A549 (cell line): ENCODE data around the gene RNF39.

Experiments used
- CEBPB ChIP-seq, 2 experiments: fragments of >200 bp in 1 of 2; sonication (Bioruptor Twin) in 1 of 2; formaldehyde crosslinking in 1 of 2; IDR thresholded peaks; 2 replicates each; pipeline ENCODE4 v1.6.1; 2012 to 2016
- HDAC2 ChIP-seq: fragments of 200-600 bp; sonication (generic); IDR thresholded peaks from 2 replicates; pipeline ENCODE4 v1.6.1; 2016
- JUN ChIP-seq, 2 experiments: fragments of >200 bp; sonication (Bioruptor Twin); formaldehyde crosslinking; IDR thresholded peaks; 2 replicates in 1 of 2; 3 replicates in 1 of 2; pipeline ENCODE4 v1.6.1; 2016 to 2017
- JUNB ChIP-seq: fragments of >200 bp; sonication (Bioruptor Twin); formaldehyde crosslinking; IDR thresholded peaks from 2 replicates; pipeline ENCODE4 v1.6.1; 2016
- POLR2A ChIP-seq: IDR thresholded peaks from 2 replicates; pipeline ENCODE4 v1.6.1; 2012; ENCODE audit warnings: mild to moderate bottlenecking, low read length
- RFX5 ChIP-seq: fragments of 450-650 bp; IDR thresholded peaks from 2 replicates; pipeline ENCODE4 v1.7.1; 2014; ENCODE audit warnings: antibody characterized with exemption, mild to moderate bottlenecking, moderate library complexity
- TF ChIP-seq, protein P1 (sequence below): fragments of 200-600 bp; sonication (generic); IDR thresholded peaks from 2 replicates; pipeline ENCODE4 v1.6.1; 2016; ENCODE audit warnings: antibody characterized with exemption, mild to moderate bottlenecking, moderate library complexity
- TF ChIP-seq, protein P2 (sequence below): fragments of >200 bp; sonication (Bioruptor Twin); formaldehyde crosslinking; IDR thresholded peaks from 3 replicates; pipeline ENCODE4 v1.5.1; 2016

DNA sequence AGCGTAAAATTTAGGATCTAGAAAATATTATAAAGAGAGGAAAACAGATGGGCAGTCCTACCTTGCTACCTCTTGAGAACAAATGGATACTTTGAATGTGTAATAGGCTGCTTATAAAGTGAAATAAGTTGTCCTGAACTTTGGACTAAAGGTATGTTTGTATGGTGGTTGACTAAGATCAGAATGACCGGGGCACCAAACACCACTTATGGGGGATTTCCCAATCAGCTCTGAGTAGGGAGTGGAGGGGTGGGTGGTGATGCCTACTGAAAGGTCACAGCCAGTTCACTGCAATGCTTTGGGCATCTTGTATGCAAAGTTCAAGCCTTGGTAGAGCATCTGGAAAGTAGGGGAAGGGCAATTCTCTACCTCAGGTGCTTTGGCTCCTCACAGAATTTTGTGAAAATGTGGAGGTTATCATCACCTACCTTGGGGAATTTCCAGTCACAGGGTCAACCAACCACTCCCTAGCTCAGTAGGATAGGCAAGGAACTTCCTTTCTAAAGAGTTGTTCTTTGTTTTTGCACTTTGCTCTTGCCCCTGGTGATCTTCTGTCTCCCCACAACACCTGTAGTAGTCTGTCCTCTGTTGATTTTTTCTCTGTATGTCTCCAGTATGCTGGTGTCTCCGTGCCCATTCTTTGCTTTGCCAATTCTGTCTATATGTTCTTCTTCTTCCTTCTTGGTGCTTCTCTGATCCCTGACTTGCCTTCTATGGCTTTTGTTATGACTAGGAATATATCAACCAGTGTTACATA lies 37.6 kb upstream of the RNF39 start, which contains the start of gene TRIM31:
- TF ChIP-seq HDAC2 (no peak), POLR2A (no peak), JUN (IDR thresholded peaks at IDR 0.05) (no peak), RFX5 (no peak), CEBPB (IDR thresholded peaks at IDR 0.05) (0 out of 4 replicates have a peak, but pooled peaks of 1 of the 2 experiments have one; percentile 29), JUNB (no peak)
- TF ChIP-seq, protein P1, sequence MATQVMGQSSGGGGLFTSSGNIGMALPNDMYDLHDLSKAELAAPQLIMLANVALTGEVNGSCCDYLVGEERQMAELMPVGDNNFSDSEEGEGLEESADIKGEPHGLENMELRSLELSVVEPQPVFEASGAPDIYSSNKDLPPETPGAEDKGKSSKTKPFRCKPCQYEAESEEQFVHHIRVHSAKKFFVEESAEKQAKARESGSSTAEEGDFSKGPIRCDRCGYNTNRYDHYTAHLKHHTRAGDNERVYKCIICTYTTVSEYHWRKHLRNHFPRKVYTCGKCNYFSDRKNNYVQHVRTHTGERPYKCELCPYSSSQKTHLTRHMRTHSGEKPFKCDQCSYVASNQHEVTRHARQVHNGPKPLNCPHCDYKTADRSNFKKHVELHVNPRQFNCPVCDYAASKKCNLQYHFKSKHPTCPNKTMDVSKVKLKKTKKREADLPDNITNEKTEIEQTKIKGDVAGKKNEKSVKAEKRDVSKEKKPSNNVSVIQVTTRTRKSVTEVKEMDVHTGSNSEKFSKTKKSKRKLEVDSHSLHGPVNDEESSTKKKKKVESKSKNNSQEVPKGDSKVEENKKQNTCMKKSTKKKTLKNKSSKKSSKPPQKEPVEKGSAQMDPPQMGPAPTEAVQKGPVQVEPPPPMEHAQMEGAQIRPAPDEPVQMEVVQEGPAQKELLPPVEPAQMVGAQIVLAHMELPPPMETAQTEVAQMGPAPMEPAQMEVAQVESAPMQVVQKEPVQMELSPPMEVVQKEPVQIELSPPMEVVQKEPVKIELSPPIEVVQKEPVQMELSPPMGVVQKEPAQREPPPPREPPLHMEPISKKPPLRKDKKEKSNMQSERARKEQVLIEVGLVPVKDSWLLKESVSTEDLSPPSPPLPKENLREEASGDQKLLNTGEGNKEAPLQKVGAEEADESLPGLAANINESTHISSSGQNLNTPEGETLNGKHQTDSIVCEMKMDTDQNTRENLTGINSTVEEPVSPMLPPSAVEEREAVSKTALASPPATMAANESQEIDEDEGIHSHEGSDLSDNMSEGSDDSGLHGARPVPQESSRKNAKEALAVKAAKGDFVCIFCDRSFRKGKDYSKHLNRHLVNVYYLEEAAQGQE = no peak
- TF ChIP-seq, protein P2, sequence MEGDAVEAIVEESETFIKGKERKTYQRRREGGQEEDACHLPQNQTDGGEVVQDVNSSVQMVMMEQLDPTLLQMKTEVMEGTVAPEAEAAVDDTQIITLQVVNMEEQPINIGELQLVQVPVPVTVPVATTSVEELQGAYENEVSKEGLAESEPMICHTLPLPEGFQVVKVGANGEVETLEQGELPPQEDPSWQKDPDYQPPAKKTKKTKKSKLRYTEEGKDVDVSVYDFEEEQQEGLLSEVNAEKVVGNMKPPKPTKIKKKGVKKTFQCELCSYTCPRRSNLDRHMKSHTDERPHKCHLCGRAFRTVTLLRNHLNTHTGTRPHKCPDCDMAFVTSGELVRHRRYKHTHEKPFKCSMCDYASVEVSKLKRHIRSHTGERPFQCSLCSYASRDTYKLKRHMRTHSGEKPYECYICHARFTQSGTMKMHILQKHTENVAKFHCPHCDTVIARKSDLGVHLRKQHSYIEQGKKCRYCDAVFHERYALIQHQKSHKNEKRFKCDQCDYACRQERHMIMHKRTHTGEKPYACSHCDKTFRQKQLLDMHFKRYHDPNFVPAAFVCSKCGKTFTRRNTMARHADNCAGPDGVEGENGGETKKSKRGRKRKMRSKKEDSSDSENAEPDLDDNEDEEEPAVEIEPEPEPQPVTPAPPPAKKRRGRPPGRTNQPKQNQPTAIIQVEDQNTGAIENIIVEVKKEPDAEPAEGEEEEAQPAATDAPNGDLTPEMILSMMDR = no peak
